ENCODE data around the gene LRCH1.
A peak's percentile ranks its signal among the peaks of the same experiment; 100 is the strongest.

Gene LRCH1

DNA sequence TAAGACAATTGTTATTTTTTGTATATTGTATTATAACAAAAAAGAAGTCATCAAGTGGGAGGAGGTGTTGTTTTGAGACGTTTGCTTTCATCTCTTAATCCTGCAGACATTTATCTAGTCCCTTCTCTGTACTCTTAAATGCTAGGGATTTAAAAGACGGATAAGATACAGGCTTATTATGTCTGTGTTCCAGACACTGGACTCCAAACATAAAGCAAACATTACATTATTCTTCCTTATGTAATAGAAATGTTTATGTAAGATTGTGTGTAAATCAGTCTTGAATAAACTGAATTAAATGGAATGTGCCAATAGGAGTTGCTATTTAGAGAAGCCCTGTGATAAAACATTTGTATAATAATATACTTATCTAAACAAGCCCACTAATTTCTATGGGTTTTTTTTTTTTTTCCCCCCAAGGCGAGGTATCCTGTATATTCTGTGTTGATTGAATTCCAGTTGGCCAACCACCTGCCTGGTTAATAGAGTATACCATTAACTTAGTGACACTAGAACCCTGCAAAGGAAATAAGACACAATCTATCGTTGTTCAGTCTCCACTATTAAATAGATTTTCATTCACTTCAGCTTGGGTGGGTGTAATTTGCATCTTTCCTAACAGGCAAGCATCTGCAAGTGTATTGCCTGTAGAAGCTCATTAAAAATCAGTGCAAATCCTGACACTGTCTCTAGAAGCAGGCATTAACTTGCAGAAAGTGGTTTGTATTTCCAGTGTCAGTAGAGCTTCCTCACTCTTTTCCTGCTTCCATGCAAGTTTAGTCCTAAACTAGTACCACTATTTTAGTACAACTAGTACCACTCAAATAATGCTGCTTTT is 69.0 kb downstream of the LRCH1 start:
- no peak overlapping the region for H3K4me3 ChIP-seq (ENCODE audit: low read depth, low read length)
- no peak for DNase-seq (ENCODE audit: low read depth)
- TF ChIP-seq, protein P1, sequence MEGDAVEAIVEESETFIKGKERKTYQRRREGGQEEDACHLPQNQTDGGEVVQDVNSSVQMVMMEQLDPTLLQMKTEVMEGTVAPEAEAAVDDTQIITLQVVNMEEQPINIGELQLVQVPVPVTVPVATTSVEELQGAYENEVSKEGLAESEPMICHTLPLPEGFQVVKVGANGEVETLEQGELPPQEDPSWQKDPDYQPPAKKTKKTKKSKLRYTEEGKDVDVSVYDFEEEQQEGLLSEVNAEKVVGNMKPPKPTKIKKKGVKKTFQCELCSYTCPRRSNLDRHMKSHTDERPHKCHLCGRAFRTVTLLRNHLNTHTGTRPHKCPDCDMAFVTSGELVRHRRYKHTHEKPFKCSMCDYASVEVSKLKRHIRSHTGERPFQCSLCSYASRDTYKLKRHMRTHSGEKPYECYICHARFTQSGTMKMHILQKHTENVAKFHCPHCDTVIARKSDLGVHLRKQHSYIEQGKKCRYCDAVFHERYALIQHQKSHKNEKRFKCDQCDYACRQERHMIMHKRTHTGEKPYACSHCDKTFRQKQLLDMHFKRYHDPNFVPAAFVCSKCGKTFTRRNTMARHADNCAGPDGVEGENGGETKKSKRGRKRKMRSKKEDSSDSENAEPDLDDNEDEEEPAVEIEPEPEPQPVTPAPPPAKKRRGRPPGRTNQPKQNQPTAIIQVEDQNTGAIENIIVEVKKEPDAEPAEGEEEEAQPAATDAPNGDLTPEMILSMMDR (IDR thresholded peaks at IDR 0.05; ENCODE audit: insufficient read depth, low read depth, low read length, missing control alignments) = no peak

DNA sequence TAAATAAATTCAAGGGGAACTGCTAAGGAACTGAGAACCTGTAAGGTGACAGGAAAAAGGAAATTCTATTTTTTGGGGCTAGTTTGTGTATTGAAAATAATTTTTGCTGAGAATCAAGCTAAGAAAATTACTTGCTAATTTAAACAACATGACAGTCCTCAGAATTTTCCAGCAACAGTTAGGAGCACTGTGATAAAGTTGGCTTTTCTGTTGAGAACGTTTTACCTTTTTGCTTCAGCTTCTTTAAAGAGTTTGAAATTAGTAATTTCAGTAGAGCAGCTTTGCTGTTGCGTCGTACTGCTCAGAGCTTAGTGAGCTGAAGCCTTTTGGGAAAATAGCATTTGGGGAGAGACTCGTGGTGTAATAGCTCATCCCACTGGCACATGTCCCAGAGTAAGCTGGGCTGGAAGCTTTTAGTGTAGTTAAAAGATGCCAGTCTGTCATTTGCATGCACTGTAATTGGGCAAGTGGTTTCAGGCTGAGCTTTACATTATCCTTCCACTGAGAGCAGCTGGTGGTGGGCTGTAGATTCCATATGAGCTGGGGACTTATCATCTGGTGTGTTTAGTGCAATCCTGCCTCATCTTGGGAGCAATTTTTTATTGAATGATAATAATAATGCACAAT is 69.8 kb downstream of the LRCH1 start:
- TF ChIP-seq, protein P1 (IDR thresholded peaks at IDR 0.05; ENCODE audit: insufficient read depth, low read depth, low read length, missing control alignments) = no peak
- H3K4me3 ChIP-seq (ENCODE audit: low read depth, low read length) = no peak overlapping the region
- no peak for DNase-seq (ENCODE audit: low read depth)

DNA sequence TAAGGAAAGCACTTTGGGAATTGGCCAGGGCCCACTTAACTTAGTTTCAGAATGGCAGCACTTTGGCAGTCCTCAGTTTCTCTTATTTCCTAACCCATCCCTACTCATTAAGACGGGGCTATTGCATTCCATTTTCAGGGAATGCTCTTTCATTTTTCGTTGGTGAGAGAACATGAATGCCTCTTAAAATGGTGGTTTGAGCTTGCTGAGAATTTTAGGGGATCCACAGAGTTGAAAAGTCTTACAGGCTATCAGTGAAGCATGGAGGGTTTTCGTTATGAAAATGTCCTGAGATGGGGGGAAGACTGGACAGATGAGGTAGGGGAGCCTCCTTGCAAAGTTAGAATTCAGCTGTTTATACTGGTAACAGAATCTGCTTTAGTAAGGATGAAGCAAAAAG is 71.4 kb downstream of the LRCH1 start:
- no peak overlapping the region for H3K4me3 ChIP-seq (ENCODE audit: low read depth, low read length)
- TF ChIP-seq, protein P1 (IDR thresholded peaks at IDR 0.05; ENCODE audit: insufficient read depth, low read depth, low read length, missing control alignments) = no peak

GRCh38 chr13:46624821-46625220 is 71.9 kb downstream of the LRCH1 start:
- H3K4me3 ChIP-seq (ENCODE audit: low read depth, low read length) = no peak overlapping the region
- TF ChIP-seq, protein P1 (IDR thresholded peaks at IDR 0.05; ENCODE audit: insufficient read depth, low read depth, low read length, missing control alignments) = no peak
- DNase-seq (ENCODE audit: low read depth) = no peak

More for the DNA sequence above, 71.4 kb downstream of the LRCH1 start:
- peak; percentile 63 for DNase-seq (ENCODE audit: low read depth)

DNA sequence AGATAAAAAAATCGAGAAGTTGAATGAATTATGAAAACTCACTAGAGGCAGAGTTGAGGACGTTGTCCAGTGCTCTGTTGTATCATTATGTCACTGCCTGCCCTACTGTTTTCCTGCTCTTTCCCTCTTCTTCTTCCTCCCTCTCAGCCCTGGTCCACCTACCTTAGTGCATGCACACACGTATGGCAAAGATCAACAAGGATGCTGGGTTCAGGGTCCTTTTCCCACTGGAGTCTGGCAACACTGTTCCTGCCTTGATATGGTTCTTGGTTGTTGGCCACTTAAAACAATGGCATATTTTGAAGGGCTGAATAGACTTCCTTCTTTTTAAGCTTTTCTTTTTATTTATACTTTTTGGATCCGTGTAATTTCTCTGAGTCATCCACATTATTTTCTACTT is 74.5 kb downstream of the LRCH1 start:
- H3K4me3 ChIP-seq (ENCODE audit: low read depth, low read length) = no peak overlapping the region
- TF ChIP-seq, protein P1 (IDR thresholded peaks at IDR 0.05; ENCODE audit: insufficient read depth, low read depth, low read length, missing control alignments) = no peak
- DNase-seq (ENCODE audit: low read depth) = no peak

DNA sequence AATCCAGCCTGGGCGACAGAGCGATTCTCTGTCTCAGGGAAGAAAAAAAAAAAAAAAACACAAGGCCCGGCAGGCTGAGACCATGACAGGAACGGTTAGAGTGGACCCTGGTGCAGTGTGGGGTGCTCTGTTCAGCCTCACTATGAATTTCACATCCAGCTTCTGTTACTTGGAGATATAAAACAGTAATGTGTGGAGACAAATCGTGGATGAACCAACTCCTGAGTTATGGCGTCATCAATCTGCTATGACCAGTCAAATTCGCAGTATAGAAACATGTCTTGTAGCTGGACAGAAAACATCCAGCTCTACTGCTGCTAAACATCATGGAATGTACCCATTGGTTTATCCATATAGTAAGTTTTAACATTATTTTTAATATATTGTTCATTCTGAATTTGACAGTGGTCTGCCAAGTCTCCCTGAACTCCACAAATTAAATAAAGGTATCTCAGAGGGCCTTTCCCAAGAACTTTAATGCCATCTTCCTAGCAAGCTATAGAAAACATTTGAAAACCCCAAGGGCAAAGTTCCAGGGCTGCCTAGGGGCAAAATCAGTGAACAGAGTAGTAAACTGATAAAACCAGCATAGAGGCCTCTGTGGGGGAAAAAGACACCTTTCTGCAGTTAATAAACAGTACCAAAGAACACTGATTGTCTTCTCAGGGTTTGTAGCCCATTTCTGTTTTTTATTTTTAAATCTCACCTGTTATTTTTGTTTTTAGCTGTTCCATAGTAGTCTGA is 75.8 kb downstream of the LRCH1 start:
- no peak overlapping the region for H3K4me3 ChIP-seq (ENCODE audit: low read depth, low read length)
- no peak for DNase-seq (ENCODE audit: low read depth)
- TF ChIP-seq, protein P1 (IDR thresholded peaks at IDR 0.05; ENCODE audit: insufficient read depth, low read depth, low read length, missing control alignments) = no peak
